NCI-H2227 treated with DMSO at 0.1 percent for 48 hours (cell line): ENCODE results near the gene KSR1.

Experiments used
- DNase-seq: peaks from one replicate; lab custom pipeline; 2025; lab: John Stamatoyannopoulos, UW

KSR1 gene

DNA sequence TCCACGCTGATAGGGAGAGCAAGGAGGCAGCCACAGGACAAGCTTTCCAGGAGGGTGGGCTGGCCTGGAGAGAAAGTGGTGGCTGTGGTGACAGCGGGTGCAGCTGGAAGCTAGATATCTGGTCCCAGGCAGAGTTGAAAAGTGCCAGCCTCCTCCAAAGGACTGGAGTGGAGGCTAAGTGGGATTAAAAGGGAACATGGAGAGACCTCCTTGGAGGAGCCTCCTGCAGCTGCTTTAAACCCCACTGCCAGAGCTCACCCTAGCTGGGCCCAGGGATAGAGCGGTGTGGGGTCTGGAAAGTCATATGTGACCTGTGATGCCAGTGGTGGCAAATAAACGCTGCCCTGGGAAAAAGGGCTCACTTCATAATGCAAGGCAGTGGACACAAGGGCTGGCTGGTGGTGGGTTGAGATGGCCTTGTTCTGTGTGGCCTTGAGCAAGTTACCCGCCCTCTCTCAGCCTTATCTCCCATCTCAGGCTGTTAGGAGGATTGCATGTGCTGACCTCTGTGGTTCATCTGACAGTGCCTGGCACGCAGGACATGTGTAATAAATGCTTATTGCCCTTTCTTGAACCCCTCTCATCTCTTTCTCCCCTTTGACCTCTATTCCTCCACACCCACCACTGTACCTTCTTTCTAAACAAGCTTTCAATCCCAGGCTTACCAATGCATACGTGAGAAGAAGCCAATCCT lies 113.8 kb downstream of the KSR1 start:
- no peak for DNase-seq

DNA sequence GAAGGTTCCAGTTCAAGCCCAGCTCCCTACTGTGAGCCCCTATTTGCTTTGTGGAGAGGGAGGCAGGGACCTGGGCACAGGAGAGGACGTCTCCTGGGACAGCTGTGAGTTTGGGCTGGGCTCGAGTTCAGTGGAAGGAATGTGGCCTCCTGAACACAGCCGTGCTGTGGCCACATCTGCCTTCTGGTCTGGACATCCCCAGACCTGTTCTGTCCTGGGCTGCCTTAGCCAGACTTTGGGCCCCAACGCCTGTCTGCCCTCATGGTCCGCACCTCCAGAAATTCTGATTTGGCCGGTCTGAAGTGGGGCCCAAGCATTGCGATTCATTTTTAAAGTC lies 114.3 kb downstream of the KSR1 start:
- DNase-seq = no peak

DNA sequence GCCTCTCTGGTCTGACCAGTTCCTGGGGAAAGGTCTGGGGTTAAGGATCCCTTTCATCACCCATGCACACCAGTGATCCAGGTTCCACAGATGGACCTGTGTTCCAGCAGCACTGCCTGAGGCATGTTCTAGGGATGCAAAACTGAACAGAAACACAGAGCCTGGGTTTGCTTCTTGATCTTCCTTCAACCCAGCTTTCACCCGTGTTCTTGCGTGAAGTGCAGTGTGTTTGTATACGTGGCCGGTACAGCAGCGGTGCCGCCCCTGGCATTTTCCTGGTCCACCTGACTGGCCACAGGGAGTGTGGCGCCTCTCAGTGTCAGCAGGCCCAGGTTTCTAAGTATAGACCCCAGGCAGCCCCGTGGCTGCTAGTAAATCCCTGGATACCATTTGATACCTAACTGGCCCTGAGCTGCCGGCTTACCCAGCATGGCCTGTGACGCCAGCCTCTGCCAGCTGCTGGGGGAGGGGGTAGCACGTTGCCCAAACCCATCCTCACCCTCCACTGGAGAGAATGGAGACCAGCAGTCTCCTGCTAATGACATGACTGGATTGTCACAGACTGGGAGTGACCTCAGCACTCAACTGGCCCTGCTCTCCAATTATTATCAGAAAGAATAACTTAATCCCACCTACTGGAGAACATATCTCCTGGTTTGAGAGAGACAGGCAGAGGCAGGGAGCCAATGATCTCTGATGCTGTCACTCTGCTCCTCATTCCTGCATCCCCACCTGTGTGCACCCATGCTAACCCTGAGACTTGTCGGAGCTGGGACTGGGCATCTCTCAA lies 115.5 kb downstream of the KSR1 start:
- no peak for DNase-seq

DNA sequence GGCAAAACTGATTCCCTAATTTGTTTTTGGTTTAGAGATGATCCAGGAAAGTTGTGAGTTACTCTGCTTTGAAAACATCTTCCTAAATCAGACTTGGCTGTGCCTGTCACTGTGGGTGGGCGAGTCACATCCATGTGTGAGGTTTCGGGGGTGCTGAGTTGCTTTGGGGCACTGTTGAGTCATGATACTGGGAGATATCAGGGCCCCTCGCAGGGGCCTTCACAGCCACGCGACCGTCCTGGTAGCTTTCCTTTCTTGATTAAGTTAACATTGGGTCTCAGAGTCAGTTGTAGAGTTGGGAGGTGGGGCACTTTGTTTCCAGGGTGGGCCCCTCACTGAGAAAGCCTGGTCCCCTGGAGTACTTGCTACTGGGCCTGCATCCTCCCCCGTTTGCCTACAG lies 116.4 kb downstream of the KSR1 start:
- DNase-seq = no peak

DNA sequence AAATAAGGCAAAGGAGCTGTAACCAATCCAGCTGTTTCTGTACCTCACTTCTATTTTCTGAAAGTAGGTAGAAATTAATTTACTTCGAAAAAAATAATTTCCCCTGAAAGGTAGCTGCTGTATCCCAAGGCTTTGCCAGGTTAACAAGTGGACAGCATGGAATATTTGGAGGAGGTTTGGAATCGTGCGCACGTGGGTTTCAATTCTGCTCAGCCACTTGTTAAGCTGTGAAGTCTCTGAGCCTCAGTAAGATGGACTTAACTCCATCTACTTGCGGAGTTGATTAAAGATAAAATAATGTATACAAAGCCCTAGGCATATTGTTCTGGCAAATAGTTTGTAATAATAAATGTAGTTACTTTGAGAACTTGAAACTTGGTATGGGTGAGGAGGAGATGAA lies 117.3 kb downstream of the KSR1 start:
- no peak for DNase-seq

DNA sequence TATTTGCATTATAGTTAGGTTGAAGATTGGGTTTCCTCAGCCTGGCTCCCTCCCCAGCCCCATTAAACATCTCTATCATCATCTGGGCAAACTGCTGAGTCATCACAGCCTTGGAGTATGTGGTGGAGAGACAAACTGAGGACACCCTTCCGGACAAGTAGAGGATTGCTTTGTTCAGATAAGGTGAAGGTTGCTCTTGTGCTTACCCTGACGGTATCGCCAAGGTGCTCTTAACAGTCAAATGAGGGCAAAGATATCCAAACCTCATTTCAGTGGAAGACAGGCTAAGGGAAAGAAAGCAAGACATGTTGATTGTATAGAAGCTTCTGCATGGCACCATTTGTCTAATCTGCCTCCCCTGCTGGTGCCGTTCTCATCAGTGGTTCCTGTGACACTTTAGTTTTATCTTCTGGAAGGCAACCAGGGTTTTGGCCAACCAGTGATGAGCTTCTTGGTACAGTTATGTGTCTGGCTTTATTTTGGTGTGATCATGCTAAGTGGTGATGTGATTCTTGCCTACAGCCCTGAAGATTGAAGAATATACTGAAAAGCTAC lies 117.8 kb downstream of the KSR1 start:
- DNase-seq = no peak

DNA sequence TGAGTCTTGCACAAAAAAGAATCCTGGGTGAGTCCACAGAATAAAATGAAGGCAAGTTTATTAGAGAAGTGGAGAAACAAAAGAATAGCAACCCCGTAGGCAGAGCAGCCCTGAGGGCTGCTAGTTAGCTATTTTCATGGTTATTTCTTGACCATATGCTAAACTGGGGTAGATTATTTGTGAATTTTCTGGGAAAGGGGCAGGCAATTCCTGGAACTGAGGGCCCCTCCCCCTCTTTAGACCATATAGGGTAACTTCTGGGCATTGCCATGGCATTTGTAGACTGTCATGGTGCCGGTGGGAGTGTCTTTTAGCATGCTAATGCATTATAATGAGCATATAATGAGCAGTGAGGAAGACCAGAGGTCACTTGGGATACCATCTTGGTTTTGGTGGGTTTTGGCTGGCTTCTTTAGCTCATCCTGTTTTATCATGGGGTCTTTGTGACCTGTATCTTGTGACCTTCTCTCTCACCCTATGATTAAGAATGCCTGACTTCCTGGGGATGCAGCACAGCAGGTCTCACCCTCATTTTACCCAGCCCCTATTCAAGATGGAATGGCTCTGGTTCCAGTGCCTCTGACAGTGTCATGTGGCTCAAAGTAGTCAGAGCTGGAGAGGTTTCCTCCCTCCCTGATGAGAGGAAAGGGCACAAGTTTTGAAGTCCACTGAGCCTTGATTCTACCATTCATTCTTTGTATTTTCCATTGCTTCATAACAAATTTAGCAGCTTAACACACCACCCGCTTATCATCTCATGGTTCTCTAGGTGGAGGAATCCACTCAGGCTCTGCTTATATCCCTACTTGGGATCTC lies 119.1 kb downstream of the KSR1 start:
- DNase-seq = no peak

DNA sequence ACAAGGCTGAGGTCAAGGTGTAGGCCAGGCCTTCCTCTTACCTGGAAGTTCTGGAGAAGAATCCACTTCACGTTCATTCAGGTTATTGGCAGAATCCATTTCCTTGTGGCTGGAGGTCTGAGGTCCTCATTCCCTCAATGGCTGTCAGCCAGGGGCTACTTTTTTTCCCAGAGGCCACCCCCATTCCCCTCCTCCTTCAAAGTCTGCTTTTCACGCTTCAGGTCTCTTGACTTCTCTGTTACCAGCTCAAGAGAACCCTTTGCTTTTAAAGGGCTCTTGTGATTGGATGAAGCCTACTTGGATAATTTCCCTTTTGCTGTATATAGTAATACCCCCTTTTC lies 119.6 kb downstream of the KSR1 start:
- no peak for DNase-seq

DNA sequence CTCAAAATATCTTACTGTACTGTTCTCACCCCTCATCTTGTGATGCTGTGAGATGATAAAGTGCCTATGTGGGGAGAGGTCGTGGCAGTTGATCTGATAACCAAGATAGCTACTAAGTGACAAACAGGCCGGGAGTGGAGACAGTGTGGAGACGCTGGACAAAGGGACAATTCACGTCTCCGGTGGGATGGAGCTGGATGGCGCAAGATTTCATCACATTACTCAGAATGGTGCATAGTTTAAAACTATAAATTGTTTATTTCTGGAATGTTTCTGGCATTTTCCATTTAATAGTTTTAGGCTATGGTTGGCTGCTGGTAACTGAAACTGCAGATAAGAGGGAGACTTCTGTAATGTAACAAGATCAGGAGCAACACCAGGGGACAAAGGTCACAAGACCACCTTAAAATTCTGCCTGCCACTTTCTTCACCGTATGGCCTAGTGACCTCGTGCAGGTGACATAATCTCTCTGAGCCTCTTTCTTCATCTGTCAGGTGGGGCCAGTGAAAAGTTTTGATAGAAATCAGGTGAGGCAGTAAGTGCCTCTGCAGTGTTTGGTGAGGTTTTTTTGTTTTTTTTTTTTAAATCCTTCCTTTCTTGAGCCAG lies 120.3 kb downstream of the KSR1 start:
- no peak for DNase-seq

DNA sequence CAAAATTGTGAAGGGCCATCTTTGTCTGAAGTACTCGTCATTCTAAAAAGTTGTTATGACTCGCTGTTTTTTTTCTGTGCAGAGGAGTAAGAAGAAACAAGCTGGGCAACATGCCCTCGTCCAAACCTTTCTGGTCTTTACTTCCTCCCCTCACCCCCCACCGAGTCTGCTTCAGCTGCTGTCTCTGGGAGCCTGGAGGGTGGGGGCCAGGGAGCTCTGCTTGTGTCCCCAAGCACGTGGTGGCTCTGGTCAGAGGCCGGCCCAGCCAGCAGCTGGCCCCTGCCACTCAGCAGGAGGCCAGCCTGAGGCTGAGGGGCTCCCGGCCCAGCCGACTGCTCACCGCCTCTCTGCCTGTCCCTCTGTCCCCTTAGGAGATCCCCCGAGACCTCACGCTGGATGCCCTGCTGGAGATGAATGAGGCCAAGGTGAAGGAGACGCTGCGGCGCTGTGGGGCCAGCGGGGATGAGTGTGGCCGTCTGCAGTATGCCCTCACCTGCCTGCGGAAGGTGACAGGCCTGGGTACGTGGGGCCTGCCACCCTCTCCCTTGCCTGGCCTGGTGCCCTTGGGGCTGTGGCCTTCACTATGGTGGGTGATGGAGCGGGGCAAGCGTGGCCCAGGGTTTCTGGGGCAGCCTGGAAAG lies 121.0 kb downstream of the KSR1 start:
- no peak for DNase-seq

DNA sequence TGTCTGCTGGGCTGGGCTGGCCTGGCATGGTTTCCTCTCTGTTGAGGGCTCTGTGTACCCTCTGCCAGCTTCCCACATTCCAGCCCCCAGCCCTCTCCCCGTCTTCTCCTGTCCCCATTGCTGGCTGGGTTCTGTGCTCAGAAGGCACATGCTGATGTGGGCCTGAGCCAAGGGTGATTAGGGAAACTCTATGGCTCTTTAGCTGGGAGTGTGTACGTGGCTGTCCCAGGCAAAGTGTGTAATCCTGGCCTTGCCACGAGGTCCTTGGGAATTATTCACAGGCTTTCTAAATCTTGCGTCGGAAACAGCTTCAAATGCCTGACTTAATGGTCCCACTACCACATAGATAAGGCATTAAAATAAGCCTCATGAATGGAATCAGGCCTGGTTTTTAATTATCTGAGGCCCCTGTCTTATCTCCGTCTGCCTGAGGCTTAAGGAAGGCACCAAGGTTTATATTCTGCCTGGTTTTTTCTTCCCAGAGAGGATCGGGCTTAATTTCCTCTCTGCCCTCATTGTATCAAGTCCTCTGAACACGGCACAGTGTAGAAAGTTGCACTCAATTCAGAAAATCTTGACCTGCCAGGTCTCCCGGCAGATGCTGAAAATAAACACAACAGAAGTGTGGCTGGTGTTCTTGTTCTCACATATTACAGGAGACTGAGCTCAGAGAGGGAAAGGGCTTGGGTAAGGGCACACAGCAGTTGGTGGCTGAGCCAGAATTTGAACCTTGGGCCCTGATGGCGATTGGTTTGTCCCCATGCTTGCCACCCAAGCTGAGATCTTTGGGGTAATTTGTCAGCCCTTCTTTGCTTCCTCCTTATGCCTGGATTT lies 121.9 kb downstream of the KSR1 start:
- DNase-seq = no peak

DNA sequence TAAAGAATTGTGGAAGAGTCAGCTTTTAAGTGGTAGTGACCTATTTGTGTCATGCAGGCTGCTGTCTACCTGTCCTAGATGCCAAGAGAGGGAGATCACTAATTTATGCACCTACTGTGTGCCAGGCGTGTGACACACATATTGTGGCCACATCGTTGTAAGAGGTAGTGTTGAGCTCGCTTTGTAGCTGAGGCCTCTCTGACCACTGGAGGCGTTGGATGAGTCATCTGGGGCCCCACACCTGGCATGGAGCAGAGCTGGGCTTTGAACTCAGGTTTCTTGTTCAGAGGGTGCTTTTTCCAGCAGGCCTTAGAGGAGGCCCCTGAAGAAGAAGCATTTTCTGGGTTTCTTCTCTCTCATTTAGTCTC lies 122.5 kb downstream of the KSR1 start:
- no peak for DNase-seq

DNA sequence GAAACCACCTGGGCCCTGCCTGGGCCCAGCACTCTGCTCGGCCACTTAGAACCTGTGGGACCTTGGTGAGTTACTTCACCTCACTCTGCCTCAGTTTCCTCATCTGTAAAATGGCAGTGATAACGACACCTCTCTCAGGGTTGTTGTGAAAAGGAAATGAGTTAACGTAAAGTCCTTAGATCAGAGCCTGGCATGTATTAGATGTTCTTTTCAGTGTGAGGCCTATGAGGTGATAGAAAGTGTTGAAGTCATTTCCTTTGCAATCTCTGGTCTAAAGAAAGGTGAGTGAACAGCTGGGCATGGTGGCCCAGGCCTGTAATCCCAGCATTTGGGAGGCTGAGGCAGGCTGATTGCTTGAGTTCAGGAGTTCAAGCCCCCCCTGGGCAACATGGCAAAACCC lies 123.1 kb downstream of the KSR1 start:
- DNase-seq = no peak

DNA sequence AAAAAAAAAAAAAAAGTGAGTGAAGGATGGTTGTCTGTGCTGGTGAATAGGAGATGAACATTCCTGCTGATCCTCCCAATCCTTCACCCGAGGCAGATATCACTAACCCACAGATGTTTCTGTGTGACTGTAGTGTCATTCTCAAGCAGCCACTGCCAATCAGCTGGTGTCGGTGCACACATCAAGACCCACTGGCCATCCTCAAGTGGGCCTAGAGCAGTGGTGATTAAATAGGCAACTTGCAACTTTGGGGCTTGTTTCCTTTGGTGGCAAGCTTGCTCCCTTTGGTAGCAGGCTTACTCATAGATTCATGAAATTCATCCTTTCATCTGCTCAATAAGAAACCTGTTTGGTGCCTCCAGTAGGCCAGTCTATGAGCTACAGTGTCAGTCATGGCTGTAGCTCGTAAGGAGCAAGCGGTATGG lies 123.7 kb downstream of the KSR1 start:
- DNase-seq = no peak

DNA sequence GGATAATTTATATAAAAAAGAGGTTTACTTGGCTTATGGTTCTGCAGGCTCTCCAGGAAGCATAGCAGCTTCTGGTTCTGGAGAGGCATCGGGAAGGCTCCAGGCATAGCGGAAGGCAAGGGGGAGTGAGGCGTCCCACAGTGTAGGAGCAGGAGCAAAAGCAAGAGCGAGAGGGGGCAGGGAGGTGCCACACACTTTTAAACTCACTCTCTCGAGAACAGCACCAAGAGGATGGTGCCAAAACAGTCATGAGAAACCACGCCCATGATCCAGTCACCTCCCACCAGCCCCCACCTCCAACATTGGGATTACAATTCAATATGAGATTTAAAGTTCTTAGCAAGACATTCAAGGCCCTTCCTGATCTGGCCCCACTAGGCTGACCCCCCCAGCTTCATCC lies 124.8 kb downstream of the KSR1 start:
- no peak for DNase-seq

DNA sequence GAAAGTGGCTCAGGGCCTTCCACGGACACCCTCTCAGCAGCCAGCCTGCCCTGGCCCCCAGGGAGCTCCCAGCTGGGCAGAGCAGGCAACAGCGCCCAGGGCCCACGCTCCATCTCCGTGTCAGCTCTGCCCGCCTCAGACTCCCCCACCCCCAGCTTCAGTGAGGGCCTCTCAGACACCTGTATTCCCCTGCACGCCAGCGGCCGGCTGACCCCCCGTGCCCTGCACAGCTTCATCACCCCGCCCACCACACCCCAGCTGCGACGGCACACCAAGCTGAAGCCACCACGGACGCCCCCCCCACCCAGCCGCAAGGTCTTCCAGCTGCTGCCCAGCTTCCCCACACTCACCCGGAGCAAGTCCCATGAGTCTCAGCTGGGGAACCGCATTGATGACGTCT lies 126.4 kb downstream of the KSR1 start:
- DNase-seq = no peak

DNA sequence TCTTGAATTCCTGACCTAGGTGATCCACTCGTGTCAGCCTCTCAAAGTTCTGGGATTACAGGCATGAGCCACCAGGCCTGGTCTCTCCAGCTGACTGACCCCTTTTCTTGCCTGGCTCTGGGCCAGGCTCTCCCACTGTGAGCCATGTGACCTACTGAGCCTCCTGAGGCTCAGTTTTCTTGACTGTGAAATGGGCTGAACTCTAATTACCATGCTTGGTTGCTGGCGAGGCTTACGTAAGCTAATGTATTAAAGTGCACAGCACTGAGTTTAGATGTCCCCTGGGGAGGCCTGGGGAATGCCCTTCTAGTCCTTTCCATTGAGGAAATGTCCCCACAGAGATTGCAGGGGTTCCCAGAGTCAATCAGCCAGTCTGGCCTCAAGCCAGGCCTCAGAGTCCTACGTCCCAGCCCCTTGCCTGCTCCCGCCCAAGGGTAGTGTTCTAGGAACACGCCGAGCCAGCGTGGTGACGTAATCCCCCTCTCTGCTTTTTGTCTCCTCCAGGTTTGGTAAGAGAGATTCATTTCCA lies 129.0 kb downstream of the KSR1 start:
- DNase-seq = no peak

DNA sequence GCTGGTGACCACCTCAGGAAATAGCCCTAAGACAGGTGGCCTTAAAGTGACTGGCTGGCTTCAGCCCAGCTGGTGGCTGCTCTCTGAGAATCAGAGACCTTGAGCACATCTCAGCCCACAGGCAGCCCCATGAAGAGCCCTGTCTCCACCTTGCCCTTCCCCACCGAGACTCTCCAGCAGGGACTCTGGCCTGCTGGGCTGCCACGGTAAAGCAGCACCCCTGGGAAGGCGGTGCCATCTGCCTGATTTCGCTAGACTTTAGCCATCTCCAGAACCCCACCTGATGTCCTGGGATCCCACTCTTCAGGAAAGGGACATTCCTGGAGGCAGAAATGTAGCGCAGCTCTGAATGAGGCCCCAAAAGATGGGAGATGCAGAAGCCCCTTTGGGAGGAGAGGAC lies 129.5 kb downstream of the KSR1 start:
- DNase-seq = no peak

DNA sequence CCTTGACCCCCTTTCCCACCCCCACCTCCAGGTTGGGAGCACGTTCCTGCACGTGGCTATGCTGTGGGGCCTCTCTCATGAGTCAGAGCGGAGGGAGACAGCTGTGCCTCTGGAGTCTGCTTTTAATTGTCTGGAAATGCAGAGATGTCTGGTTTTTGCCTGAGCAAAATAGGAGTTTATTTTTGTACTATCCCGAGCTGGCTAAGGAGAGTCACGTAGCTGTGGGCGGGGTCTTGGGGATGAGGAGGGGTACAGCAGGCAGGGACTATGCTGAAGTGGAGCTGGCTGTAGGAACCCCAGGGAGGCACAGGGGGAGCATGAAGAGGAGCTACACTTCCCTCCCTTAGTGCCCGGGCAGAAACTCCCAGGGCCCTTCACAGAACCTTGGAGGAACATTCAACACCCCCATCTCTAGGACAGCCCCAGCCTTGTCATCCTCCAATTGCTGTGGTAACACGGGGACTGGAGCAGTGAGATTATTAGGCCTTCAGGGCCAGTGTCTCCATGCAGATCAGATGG lies 130.0 kb downstream of the KSR1 start:
- no peak for DNase-seq

DNA sequence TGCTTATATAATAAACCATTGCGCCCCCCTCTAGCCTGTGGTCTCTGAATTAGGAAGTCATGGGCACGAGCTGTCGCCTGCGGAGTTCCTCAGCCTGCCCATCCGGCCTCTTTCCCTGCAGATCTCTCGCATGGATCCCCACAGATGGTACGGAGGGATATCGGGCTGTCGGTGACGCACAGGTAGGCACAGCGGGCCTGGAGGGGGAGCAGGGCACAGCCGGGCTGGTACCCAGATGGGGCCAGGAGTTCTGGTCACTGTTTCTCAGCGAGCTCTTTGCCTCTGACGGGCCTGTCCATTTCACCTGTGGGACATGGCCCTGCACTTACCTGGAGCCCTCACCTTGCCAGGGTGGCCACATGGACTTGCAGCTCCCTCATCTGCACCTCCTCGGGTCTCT lies 132.1 kb downstream of the KSR1 start:
- DNase-seq = no peak

DNA sequence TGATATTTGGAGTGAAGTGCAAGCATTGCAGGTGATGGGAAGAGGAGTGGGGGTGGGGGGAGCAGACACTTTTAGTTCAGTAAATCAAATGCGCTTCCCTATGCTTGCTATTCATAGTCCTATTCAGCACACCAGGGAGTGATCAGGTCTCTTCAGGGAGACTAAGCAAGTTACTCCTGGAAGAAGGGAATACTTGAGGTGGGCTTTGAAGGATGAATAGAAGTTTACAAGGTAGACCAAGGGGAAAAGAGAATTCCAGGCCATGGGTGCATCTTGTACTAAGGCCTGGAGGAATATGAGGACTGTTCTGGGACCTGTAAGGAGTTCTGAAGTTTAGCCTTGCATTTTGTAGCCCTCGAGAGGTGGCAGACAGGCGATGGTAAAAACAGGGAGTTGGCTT lies 134.6 kb downstream of the KSR1 start:
- no peak for DNase-seq
